Measurements from ENCODE around the gene CLDN6. TPM values are rescaled to one million over a fixed set of nuclear protein-coding genes. Genes with fewer than 3 reads are reported as not detected.

Gene CLDN6
- total RNA-seq, 1 donor from 2014 or later: not detected

DNA sequence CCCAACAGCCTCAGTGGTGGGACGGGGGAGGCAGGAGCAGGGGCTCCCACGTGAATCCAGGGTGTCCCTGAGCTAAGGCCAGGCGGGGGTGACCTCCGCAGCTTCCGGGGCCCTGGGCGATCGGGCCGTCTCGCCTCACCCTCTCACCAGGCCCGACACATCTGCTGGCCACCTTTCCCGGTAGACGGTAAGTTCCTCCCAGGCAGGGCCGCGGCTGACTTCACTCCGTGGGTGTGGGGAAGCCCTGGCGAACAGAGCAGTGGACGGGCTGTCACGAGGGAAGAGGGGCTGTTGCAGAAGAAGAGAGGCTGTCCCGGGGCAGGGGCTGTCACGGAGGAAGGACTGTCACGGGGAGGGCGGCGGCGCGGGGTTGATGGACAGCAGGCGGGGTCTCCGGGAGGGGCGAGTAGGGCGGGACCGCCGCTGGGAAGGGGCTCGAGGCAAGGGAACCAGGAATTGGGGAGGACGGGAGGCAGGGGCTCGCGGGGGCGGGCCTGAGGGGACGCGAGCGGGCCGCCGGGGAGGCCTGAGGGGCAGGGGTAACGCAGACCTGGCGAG, 38.2 kb downstream of the CLDN6 start:
- intact Hi-C loops (cut with DNase I): no loop called here
- TF ChIP-seq, protein P1, sequence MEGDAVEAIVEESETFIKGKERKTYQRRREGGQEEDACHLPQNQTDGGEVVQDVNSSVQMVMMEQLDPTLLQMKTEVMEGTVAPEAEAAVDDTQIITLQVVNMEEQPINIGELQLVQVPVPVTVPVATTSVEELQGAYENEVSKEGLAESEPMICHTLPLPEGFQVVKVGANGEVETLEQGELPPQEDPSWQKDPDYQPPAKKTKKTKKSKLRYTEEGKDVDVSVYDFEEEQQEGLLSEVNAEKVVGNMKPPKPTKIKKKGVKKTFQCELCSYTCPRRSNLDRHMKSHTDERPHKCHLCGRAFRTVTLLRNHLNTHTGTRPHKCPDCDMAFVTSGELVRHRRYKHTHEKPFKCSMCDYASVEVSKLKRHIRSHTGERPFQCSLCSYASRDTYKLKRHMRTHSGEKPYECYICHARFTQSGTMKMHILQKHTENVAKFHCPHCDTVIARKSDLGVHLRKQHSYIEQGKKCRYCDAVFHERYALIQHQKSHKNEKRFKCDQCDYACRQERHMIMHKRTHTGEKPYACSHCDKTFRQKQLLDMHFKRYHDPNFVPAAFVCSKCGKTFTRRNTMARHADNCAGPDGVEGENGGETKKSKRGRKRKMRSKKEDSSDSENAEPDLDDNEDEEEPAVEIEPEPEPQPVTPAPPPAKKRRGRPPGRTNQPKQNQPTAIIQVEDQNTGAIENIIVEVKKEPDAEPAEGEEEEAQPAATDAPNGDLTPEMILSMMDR (IDR thresholded peaks at IDR 0.05): no peak
- TF ChIP-seq POLR2AphosphoS5 (IDR thresholded peaks at IDR 0.05; ENCODE audit: insufficient read depth in 1 of 2, low read depth in 1 of 2): no peak
- TF ChIP-seq POLR2A (IDR thresholded peaks at IDR 0.05): no peak

GRCh38 chr16:2977440-2977839, 40.5 kb downstream of the CLDN6 start:
- Histone ChIP-seq H3K9me3 (no peaks in the 10 kb centered on the region), H3K4me1 (peaks cover 18% of the 10 kb centered on the region), H3K27me3 (no peaks in the 10 kb centered on the region), H3K4me3 (no peak overlapping the region), H3K36me3 (no peaks in the 10 kb centered on the region), H3K27ac (no peak overlapping the region)
- intact Hi-C loops (cut with DNase I): no loop called here
- TF ChIP-seq POLR2A (IDR thresholded peaks at IDR 0.05) (no peak), POLR2AphosphoS5 (IDR thresholded peaks at IDR 0.05; ENCODE audit: insufficient read depth in 1 of 2, low read depth in 1 of 2) (no peak)
- TF ChIP-seq, protein P1 (IDR thresholded peaks at IDR 0.05): no peak
- no peak for DNase-seq (ENCODE audit: extremely low spot score in 2 of 2)

More for the DNA sequence above, 38.2 kb downstream of the CLDN6 start:
- Histone ChIP-seq H3K36me3 (no peaks in the 10 kb centered on the region), H3K9me3 (no peaks in the 10 kb centered on the region), H3K27ac (no peak overlapping the region), H3K4me3 (peak overlapping the region; percentile 75 to 77), H3K4me1 (peaks cover 29% of the 10 kb centered on the region), H3K27me3 (no peaks in the 10 kb centered on the region)
- no peak for DNase-seq (ENCODE audit: extremely low spot score in 2 of 2)

- intact Hi-C loops (cut with DNase I): no loop called here
- no peaks in the 10 kb centered on the region for H3K27me3 ChIP-seq
- no peak for TF ChIP-seq POLR2AphosphoS5 (IDR thresholded peaks at IDR 0.05; ENCODE audit: insufficient read depth in 1 of 2, low read depth in 1 of 2)
- TF ChIP-seq POLR2A (IDR thresholded peaks at IDR 0.05): no peak
- TF ChIP-seq, protein P1 (IDR thresholded peaks at IDR 0.05): no peak
- no peaks in the 10 kb centered on the region for H3K9me3 ChIP-seq
- no peaks in the 10 kb centered on the region for H3K36me3 ChIP-seq
- no peak for DNase-seq (ENCODE audit: extremely low spot score in 2 of 2)
- no peak overlapping the region for H3K4me3 ChIP-seq
- H3K4me1 ChIP-seq: peaks cover 18% of the 10 kb centered on the region
- H3K27ac ChIP-seq: no peak overlapping the region
Measured at GRCh38 chr16:2976673-2977072, 41.3 kb downstream of the CLDN6 start.

DNA sequence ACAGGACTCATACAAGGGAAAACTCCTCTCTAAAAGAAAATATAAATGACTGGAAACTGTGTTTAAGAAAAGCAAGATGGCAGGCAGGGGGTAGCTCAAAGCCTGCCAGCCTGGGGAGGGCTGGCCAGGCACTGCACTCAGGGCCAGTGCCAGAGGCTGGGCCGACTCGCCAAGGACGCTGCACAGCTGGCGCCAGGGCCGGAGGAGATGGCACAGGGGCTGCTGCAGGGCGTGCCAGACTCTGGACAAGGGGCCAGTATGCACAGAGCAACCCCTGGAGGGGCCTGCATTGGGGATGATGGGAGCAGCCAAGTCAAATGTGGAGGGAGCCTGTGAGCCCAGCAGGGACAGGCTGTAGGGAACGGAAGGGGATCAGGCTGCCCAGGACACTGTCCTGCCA, 41.8 kb downstream of the CLDN6 start:
- Histone ChIP-seq H3K27ac (no peak overlapping the region), H3K4me3 (no peak overlapping the region), H3K9me3 (no peaks in the 10 kb centered on the region), H3K36me3 (no peaks in the 10 kb centered on the region), H3K4me1 (peaks cover 15% of the 10 kb centered on the region), H3K27me3 (no peaks in the 10 kb centered on the region)
- TF ChIP-seq POLR2AphosphoS5 (IDR thresholded peaks at IDR 0.05; ENCODE audit: insufficient read depth in 1 of 2, low read depth in 1 of 2) (no peak), POLR2A (IDR thresholded peaks at IDR 0.05) (no peak)
- TF ChIP-seq, protein P1 (IDR thresholded peaks at IDR 0.05): no peak
- DNase-seq (ENCODE audit: extremely low spot score in 2 of 2): no peak
- intact Hi-C loops (cut with DNase I): no loop called here

DNA sequence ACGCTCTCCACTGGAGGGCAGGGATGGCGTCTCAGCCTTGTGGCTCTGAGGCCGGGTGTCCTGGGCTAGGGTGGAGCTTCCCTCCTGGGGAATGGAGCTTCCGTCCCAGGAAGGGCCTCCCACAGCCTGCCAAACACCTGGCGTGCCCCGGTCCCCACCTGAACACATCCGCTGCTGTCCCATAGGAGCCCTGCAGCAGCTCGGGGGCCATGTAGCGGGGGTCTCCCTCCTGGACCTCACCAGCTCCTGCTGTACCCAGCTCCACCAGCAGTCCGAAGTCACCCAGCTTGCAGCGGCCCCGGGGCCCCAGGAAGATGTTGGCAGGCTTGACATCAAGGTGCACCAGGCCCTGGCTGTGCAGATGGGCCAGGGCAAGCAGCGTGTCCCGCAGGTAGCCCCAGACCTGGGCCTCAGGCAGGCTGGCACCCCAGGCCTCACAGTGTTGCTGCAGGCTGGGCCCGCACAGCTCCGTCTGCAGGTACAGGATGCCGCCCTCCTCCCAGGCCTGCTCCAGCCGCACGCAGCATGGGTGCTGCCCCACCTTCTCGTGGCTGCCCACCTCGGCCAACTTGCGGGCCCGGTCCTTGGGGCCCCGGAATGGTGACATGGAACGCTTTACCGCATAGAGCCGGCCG, 42.7 kb downstream of the CLDN6 start:
- H3K27me3 ChIP-seq: no peaks in the 10 kb centered on the region
- TF ChIP-seq, protein P1 (IDR thresholded peaks at IDR 0.05): no peak
- no peak for TF ChIP-seq POLR2AphosphoS5 (IDR thresholded peaks at IDR 0.05; ENCODE audit: insufficient read depth in 1 of 2, low read depth in 1 of 2)
- TF ChIP-seq POLR2A (IDR thresholded peaks at IDR 0.05): no peak

More for the DNA sequence above, 42.7 kb downstream of the CLDN6 start:
- Histone ChIP-seq H3K4me1 (peaks cover 10% of the 10 kb centered on the region), H3K36me3 (no peaks in the 10 kb centered on the region), H3K9me3 (no peaks in the 10 kb centered on the region), H3K4me3 (no peak overlapping the region), H3K27ac (no peak overlapping the region)
- intact Hi-C loops (cut with DNase I): no loop called here
- DNase-seq (ENCODE audit: extremely low spot score in 2 of 2): no peak

Measured in vagina (tissue), 2 donors.